ENCODE measurements around the gene GRIN2B.

Gene GRIN2B

DNA sequence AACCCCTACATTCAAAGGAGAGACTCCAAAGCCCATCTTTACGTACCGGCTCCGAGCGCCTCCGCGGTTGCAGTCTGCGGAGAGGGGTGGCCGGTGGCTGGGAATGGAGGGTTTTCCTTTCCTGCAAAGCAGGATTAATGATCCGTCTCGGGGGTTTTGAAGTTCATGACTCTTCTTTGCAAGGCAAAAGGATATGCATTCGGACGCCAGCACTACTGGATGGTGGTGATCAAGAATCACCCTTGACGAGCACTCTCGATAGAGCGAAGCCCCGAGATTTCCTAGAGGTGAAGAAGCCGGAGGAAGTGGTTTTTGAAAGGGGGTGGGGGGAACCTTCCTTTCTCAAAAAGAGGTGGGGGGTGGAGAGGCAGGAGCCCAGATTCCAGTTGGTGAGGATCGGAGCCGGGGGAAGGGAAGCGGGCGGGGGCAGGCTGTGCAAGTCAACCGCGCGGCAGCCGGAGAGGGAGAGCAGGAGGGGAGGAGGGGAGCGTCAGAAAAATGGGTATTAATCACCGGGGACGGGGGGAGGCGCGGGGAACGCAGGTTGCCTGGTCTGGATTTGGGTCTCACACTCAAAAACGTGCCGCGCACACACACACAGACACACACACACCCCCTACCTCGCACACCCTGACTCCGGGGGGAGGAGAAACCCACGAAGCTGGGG, at the start of gene GRIN2B:
Gene GRIN2B (minus strand): TSS at position 307 of the 667 bp plus-strand sequence. CDS start 115,394 bp downstream, outside the sequence.
- no peak for DNase-seq (ENCODE audit: low spot score)

DNA sequence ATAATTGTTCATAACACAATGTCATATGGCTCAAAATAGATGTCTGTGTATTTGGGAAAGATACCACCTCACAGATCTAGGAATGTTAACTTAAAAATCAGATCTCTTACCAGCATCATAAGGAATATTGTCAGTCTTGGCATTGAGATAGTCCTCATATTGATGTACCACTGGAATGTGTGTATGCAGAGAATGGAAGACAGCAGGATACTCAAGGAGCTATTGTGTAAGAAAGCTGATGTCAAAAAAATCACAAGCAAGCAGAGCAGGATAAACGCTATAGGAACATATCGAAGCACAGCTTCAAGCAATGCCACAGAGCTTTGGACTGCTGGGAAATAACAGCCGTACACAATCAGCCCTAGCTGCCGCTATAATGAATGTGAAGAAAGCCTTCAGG, 45.1 kb upstream of the GRIN2B start:
- no peak for DNase-seq (ENCODE audit: low spot score)

DNA sequence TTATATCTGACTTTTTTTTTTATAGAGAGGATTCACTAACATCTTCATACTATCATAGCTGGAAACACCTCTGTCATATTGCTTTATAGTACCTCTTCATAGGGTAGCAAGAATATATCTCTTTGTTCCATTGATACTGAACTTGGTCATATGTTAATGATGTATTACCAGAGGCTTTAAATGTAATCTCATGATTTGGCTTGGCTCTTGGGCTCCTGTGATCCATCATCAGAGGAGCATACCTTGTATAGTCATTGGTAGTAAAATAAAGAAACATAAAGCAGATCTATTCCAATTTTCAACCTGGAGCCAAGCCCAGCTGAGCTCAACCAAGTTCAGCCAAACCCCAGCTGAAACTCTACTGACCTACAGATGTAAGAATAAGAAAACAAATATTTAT, 43.2 kb upstream of the GRIN2B start:
- no peak for DNase-seq (ENCODE audit: low spot score)

DNA sequence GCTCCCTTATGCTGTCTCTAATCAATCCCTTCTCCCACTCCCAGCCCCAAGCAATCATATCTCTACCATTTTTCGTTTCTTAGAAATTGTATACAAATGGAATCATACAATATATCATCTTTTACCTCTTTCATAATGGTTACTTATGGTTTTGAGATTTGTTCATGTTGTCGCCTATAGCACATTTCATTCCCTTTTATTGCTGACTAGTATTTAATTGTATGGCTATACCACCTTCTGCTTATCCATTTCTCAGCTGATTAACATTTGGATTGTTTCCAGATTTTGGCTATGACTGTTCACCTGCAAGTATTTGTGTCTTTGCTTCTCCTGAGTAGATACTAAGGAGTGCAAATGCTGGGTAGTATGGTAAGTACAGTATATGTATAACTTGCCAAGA, 36.7 kb upstream of the GRIN2B start:
- no peak for DNase-seq (ENCODE audit: low spot score)

DNA sequence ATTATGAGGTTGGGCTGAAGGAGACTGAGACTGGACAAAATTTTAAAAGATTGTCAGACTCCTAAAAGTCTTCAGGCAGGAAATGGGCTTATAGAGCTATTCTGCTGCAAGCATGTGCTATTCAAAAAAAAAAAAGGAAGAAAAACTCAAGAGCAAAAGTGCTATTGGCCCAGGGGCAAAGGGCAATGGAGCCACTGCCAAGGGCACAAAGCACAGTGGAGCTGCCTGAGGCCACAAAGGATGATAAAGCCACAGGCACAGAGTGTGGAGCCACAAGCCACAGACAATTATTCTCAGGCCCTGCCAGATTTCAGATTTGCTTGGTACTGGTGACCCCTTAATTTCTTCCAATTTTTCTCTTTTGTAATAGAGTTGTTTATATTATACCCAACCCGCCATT, 29.6 kb upstream of the GRIN2B start:
- no peak for DNase-seq (ENCODE audit: low spot score)

DNA sequence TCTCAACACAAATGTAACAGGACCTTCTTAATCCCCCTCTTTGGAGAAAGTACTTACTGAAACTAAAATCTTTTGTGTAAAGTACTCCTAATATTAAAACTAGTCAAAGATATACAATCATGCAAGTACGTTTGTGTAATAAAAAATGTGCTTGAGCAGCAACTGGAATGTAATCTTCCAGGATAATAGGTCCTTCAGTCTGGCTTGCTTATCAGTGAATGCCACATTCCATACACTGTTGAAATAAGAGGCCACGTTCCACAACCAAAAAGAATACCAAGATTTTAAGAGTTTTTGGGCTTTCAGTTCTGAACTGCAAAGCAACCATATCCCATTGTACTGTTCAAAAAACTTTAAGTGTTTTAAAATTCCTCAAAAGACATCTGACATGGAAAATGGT, 26.2 kb upstream of the GRIN2B start:
- no peak for DNase-seq (ENCODE audit: low spot score)

DNA sequence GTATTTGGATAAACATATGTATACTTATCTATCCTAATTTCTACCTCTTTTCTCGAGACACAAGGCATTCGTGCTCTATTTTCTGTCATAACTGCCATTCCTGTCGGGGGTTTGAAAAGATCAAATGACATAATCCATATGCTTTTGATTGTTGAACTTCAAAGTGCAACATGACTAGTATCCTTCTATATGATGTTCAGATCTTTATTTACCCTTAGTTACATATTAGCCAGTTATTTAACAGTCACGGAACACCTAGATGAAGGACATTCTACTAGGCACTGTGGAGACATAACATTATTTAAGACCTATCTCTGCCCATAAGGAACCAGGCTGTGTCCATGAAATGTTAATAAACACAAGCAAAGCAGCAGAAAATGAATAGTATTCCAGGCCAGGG, 11.2 kb upstream of the GRIN2B start:
- DNase-seq (ENCODE audit: low spot score), result no peak

DNA sequence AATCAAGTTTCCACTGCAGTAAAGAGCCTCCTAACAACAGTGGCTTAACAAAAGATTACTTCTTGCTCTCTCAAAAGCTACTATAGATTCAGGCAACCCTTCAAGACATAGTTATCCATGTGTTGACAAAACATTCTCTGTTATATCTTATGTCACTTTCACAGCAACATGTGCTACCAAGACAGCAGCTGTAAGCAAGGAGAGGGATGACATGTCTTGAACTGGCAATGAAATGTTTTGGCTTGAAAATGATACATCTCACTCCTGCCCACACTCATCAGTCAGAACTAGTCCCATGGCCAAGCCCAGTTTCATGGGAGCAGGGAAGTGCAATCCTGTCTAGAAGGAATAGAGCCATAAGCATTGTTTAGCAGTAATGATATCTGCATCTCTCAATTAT, 10.7 kb upstream of the GRIN2B start:
- no peak for DNase-seq (ENCODE audit: low spot score)

DNA sequence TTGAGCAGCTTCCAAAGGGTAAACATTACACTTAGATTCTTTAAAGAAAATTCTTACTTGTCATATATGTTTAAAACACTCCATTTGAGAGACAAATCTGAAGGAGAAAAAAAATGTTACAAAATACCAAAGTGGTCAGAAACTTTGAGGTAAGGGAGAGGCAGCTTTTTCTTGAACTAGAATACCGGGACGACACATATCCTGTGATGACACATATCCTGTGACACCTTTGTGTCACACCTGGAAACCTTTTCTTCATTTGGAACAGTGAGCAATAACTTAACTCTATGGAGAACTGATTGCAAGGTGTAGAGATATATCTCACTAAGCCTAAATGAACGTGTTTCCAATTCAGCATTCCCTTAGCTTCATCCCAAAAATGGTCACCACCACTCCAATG, 4.6 kb upstream of the GRIN2B start:
- DNase-seq (ENCODE audit: low spot score), result no peak

DNA sequence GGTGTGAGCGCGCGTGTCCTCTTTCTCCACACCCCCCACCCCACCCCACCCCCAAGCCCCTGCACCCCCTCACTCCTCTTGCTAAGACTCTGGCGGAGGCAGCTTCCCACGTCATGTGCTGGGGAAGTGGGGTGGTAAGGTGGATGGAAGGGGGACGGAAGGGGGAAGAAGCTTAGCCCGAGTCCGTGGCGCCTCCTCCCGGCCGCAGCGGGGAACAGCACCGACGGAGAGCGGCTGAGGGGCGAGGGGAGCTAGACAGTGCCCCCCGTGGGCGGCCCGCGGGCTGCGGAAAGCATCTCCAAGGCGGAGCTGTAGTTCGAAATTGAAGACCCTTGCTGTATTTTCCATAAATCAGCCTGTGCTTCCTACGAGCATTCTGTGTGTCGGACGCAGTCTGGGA, 588 bp upstream of the GRIN2B start:
- no peak for DNase-seq (ENCODE audit: low spot score)

DNA sequence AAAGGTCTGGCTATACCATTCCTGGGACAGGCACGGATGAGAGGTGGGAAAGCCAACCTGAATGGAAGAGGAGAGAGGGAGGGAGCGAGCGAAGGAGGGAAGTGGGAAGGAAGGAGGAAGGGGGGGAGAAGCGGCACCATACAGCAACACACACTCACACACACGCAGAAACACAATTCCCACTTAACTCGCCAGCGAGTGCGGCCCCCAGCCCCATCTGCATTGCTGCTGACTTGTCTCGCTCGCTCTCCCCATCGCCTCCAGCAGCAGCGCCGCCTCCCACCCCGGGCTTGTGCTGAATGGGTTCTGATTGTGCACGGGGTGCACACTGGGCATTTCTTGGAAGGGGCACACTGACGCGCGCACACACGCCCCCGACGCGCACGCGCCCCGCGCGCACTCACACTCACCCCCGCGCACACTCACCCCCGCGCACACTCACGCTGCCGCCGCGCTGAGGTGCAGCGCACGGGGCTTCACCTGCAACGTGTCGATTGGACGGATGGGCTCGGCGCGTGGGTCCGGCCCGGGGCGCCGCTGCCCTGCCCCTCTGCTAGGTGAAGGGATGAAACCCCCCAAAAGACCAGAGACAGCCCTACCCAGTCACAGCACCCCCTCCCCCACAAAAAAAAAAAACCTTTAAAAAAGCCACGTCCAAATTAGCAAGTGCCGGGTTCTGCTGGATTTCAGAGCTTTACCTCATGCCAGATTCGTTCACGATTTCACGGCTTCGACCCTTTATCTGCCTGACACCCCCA, 685 bp downstream of the GRIN2B start:
- DNase-seq (ENCODE audit: low spot score), result no peak

DNA sequence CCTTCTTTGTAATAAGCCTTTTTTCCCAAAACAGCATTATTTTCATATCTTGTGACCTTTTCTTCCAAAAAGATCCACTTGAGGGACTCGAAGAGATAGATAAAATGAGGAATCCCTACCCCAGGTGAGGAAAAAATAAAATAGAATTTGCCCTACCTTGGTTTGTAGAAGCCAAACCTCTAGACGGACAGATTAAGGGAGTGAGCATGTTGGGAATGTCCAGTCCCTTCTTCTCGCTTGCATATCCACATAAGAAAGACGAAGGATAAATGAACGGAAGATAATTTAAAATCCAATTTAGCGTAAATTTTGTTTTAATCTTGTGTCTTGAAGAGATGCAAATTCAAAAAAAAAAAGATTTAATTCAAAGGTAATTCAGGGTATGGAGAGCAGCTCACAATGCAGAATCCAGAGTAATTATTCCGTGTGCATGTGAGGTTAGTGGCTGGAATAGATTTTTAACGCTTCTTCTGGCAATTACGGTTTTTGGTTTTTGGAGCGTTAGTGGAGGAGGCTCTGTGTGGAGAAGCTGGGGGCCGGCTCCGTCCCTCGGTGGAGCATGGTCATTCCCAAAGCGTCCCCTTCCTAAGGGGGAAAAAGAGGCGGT, 1.5 kb downstream of the GRIN2B start:
- no peak for DNase-seq (ENCODE audit: low spot score)

DNA sequence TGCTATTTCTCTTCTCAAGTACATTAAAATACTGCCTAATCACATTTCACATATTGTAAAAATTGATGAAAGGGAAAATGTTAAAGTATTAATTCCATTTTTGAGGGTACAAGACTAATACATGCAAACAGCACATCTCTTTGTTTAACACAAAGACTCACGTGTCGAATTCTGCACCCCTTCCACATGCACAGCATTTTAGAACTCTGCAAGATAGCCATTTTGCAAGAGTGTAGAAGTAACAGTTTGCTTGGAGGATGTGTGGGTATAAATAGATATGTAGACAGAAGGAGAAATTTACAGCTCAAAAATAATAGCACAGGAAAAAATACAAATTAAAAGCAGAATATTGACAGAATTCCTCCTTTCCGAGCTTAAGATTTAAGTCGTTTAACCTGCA, 2.5 kb downstream of the GRIN2B start:
- DNase-seq (ENCODE audit: low spot score), result no peak

DNA sequence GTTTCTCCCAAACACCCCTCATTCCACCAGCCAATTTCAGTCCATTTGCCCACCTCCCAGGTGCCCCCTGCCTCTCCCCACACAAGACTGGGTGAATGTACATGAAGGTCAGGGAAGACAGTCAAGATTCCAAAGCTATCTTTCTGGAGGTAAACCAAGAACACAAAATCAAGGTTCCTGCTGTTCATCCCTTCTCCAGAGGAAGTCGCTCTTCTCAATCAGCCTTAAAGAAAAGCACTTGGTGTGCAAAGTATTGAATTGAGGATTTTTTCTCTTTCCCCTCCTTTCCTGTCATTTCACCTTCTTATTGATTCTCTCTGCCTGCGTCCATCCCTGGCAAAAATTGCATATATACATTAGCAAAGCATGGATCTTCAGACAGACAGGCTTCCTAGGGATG, 4.5 kb downstream of the GRIN2B start:
- no peak for DNase-seq (ENCODE audit: low spot score)

DNA sequence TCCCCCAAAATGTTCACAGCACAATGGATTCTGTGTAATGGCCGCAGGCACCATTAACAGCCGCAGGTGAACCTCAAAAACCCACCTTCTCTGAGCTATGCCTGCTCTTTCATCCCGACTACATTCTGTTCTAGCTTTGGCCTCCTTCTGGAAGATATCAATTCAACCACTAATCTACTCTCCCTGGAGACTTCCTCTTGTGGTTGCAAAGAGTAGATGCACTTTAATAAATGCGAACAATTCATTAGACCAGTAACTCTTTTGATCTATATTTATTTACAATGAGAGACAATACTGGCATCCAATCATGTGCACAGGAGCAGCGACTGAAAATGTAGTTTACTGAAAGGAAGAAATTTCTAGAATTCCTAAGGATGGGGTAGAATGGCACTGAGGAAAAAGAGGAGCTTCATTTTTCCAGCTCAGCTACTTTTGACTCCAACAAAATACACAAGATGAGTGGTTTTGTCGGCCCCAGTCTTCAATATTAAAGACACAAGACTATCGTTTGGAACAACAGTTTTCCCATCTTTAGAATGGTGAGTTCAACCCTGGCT, 5.3 kb downstream of the GRIN2B start:
- no peak for DNase-seq (ENCODE audit: low spot score)

DNA sequence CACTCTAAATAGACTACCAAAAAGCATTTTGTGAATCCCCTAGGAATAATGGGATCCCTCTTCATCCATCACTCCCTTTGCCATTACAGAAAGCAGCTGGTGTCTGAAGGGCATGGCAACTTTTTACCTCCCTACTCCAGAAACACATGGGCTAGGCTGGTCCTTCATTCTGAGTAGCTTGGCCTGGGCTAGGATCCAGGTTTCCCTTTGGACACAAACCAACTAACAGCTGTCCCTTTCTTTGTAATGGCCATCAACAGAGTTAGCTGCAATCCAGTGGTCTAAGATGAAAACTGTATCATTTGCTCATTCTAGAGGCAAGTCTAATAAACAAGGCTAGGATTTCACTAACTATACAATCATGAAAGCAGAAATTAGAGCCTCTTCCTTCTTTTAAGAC, 7.4 kb downstream of the GRIN2B start:
- no peak for DNase-seq (ENCODE audit: low spot score)

DNA sequence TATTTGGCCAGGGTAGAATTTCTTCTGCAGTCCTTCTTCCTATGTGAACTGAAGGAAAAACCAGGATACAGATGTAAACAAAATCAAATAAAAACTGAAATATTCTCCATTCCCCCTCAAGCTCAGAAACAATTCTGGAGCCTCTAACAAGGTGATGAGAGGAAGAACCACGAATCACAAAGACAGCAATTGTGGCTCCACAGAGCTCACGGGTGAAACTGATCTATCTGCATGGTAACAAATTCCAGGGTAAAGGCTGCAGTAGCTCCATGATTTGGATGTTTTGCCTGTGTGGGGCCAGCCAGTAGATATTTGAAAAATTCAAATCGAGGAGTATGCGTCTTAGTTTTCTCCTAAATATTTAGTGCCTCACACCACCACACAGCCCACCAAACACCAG, 10.6 kb downstream of the GRIN2B start:
- DNase-seq (ENCODE audit: low spot score), result no peak

DNA sequence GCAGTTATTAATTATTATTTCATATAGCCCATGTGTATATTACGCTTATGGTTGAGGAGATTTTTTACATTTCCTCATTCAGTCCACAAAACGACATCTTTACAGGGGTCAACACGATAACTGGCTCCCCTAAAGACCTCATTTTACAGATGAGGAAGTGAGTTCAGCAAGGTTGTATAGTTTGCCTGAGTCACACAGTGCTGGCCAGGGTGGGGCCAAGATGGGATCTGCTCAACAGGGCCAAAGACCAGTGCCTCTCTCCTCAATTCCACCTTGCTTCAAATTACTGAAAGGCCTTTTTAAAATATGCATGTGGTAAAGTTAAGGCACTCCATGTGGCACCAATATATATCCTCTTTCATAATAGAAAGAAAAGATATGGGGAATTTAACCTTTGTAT, 13.1 kb downstream of the GRIN2B start:
- DNase-seq (ENCODE audit: low spot score), result no peak

DNA sequence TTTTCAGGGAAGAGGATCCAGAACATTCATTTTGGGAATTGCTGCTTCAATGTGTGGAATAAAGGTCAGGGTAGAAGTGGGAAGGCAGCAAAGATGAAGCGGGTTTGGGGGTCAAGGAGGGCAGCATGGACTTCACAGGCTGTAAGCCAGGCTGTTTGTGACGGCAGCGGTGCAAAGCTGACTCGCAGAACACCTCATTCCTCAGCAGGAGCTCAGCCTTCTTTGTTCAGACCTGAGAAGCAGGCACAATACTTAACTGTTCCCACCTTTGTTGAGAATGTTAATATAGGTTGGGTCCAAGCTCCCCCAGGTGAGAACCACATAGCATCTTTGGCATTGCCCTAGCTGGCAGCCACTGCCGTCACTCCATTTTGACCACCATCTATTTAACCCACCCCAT, 16.7 kb downstream of the GRIN2B start:
- no peak for DNase-seq (ENCODE audit: low spot score)

DNA sequence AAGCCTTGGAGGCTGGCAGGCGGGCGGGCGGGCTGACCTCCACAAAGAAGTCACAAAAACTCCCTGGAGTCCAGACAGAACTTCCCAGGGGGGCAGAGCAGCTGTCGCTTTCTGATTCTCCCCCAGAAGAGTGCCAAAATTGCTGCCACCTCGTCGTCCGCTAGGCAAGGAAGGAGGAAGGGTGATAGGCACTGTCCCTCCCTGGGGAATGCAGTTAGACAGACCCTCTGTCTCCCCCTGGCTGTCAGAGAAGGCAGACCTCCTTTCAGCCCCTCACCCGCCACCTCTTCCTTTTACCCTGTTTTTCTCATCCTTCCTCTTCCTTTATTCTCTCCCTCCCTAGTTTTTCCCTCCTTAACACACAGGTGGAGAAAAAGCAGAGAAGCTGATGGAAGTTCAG, 18.7 kb downstream of the GRIN2B start:
- DNase-seq (ENCODE audit: low spot score), result no peak

DNA sequence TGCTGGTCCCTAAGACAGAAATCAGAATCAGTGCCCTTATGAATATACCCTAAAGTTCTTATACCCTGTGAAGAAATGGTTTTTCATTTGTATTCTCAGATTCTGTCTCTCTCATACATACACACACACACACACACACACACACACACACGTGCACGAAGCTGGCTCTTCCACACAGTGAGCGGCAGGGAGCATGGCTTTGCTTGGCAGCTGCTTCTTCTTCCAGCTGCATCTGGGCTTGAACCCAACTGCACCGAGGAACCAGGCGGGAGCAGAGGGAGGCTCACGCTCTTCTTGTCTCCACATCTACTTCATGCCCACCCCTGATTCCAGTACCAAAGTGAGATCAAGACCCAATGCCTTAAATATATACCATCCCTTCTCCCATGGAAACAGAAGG, 19.4 kb downstream of the GRIN2B start:
- DNase-seq (ENCODE audit: low spot score), result no peak

DNA sequence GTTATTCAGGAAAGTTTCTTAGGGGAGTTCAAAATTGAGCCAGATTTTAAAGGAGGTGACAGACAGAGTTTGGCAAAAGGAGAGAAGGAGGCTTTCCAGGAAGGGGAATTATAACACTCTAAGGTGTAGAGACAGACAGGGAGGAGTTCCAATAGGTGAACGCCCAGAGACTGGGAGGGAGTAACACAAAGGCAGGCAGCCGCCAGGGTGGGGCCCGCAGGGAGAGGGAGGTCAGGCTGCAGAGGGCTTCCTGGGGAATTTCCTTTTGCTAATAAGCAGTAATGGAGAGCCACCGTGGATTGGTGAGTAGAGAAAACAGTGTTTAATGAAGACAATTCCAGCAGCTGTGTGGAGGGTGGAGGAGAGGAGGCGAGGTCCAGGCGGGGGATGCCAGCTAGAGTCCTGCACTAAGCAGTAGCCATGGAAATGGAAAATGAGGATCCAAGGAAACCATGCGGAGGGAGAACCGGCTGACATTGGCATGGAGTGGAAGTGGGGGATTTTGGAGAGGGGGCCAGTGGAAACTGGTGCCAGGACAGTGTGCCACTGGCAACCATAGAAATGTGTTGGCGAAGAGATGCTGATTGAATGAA, 22.2 kb downstream of the GRIN2B start:
- no peak for DNase-seq (ENCODE audit: low spot score)

DNA sequence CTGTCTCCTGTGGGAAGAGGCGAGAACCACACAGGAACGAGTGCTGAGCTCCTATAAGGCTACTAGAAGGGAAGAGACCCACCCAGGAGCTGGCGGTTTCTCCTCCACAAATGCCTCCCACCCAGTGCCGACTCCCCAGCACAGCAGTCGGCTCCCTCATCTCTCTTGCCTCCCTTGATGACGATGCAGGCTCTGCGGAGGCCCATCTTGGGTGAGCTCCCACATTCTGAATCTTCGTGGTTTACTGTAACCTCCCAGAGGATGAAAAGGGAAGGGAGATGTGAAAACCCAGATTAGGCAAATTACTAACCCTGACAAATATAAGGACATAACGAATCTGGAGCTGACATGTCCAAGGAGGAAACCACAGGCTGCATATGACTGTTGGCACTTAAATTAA, 23.8 kb downstream of the GRIN2B start:
- no peak for DNase-seq (ENCODE audit: low spot score)

All from activated CD4-positive, alpha-beta T cell treated with anti-CD3 and anti-CD28 coated beads, Interleukin-2, Interleukin-4, amounts not matched to agents 100 ng/mL and 50 ng/mL, durations not matched to agents 16 hours and 8 hours (primary cell).